Loucy (cell line): ENCODE data around the gene TOGARAM2.

Source experiments
- H2AFZ ChIP-seq: fragments of 200-600 bp; sonication (generic); 2 replicates; pipeline ENCODE4 v1.6.0; 2016; ENCODE audit warnings: antibody characterized with exemption, mild to moderate bottlenecking, low read length, moderate library complexity
- H3F3A ChIP-seq: fragments of 200-600 bp; 2 replicates; pipeline ENCODE4 v1.6.0; 2016; ENCODE audit warnings: antibody characterized with exemption, low read depth, mild to moderate bottlenecking
- H3K27me3 ChIP-seq: fragments of 200-600 bp; sonication (generic); 2 replicates; pipeline ENCODE4 v1.6.1; 2014; ENCODE audit warnings: low read length, mild to moderate bottlenecking; ENCODE audit not compliant: insufficient read depth, poor library complexity, severe bottlenecking
- H3K36me3 ChIP-seq: fragments of 200-600 bp; sonication (generic); 2 replicates; pipeline ENCODE4 v1.6.1; 2016; ENCODE audit warnings: low read length; ENCODE audit not compliant: insufficient read depth
- H3K4me1 ChIP-seq: fragments of 200-600 bp; sonication (generic); 2 replicates; pipeline ENCODE4 v1.5.1; 2014; ENCODE audit warnings: low read length, mild to moderate bottlenecking; ENCODE audit not compliant: insufficient read depth, poor library complexity, severe bottlenecking
- H3K4me2 ChIP-seq: fragments of 200-600 bp; sonication (generic); 2 replicates; pipeline ENCODE4 v1.6.0; 2014; ENCODE audit warnings: antibody characterized with exemption, low read length, low read depth, mild to moderate bottlenecking; ENCODE audit not compliant: poor library complexity, severe bottlenecking
- H3K4me3 ChIP-seq: fragments of 200-600 bp; sonication (generic); 2 replicates; pipeline ENCODE4 v1.5.1; 2014; ENCODE audit warnings: low read length, mild to moderate bottlenecking, mixed read lengths; ENCODE audit not compliant: poor library complexity, severe bottlenecking
- H3K79me2 ChIP-seq: fragments of 200-600 bp; sonication (generic); 2 replicates; pipeline ENCODE4 v1.6.1; 2014; ENCODE audit warnings: low read length; ENCODE audit not compliant: insufficient read depth
- H3K9ac ChIP-seq: fragments of 200-600 bp; sonication (generic); 2 replicates; pipeline ENCODE4 v1.6.0; 2014; ENCODE audit warnings: mild to moderate bottlenecking, low read depth, low read length, moderate library complexity; ENCODE audit not compliant: poor library complexity, severe bottlenecking
- H3K9me2 ChIP-seq: fragments of 200-600 bp; sonication (generic); replicated peaks from 2 replicates; pipeline ENCODE4 v1.6.1; 2016; ENCODE audit warnings: low read depth, low read length, mixed read lengths
- H3K9me3 ChIP-seq: fragments of 200-600 bp; sonication (generic); 2 replicates; pipeline ENCODE4 v1.6.1; 2014; ENCODE audit warnings: mild to moderate bottlenecking, antibody characterized with exemption, low read length, low read depth; ENCODE audit not compliant: insufficient read depth
- H4K20me1 ChIP-seq: fragments of 200-600 bp; sonication (generic); 2 replicates; pipeline ENCODE4 v1.6.0; 2014; ENCODE audit warnings: antibody characterized with exemption, low read length, mild to moderate bottlenecking; ENCODE audit not compliant: insufficient read depth, poor library complexity, severe bottlenecking
- EZH2phosphoT487 ChIP-seq: fragments of 200-600 bp; IDR thresholded peaks from 2 replicates; pipeline ENCODE4 v1.6.1; 2018; ENCODE audit warnings: antibody characterized with exemption, mild to moderate bottlenecking, moderate library complexity, borderline replicate concordance
- TF ChIP-seq, protein P1 (sequence below): fragments of 200-600 bp; sonication (generic); conservative IDR thresholded peaks from 2 replicates; pipeline ENCODE4 v1.5.1; 2014; ENCODE audit warnings: mild to moderate bottlenecking, antibody characterized with exemption, low read length

TOGARAM2 gene

GRCh38 chr2:28991021-28991420, 9.9 kb downstream of the TOGARAM2 start:
- H3K4me1 ChIP-seq, result peaks cover 6% of the 10 kb centered on the region
- H3K27me3 ChIP-seq, result no peaks in the 10 kb centered on the region
- no peaks in the 10 kb centered on the region for H4K20me1 ChIP-seq
- no peaks in the 10 kb centered on the region for H3F3A ChIP-seq
- H3K9ac ChIP-seq, result no peak overlapping the region
- H3K9me3 ChIP-seq, result no peaks in the 10 kb centered on the region
- no peak overlapping the region for H3K4me3 ChIP-seq
- H2AFZ ChIP-seq, result no peak overlapping the region
- no peaks in the 10 kb centered on the region for H3K9me2 ChIP-seq
- no peak overlapping the region for H3K4me2 ChIP-seq
- no peaks in the 10 kb centered on the region for H3K36me3 ChIP-seq
- TF ChIP-seq, protein P1, sequence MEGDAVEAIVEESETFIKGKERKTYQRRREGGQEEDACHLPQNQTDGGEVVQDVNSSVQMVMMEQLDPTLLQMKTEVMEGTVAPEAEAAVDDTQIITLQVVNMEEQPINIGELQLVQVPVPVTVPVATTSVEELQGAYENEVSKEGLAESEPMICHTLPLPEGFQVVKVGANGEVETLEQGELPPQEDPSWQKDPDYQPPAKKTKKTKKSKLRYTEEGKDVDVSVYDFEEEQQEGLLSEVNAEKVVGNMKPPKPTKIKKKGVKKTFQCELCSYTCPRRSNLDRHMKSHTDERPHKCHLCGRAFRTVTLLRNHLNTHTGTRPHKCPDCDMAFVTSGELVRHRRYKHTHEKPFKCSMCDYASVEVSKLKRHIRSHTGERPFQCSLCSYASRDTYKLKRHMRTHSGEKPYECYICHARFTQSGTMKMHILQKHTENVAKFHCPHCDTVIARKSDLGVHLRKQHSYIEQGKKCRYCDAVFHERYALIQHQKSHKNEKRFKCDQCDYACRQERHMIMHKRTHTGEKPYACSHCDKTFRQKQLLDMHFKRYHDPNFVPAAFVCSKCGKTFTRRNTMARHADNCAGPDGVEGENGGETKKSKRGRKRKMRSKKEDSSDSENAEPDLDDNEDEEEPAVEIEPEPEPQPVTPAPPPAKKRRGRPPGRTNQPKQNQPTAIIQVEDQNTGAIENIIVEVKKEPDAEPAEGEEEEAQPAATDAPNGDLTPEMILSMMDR, result no peak
- TF ChIP-seq EZH2phosphoT487, result no peak
- H3K79me2 ChIP-seq, result no peaks in the 10 kb centered on the region

DNA sequence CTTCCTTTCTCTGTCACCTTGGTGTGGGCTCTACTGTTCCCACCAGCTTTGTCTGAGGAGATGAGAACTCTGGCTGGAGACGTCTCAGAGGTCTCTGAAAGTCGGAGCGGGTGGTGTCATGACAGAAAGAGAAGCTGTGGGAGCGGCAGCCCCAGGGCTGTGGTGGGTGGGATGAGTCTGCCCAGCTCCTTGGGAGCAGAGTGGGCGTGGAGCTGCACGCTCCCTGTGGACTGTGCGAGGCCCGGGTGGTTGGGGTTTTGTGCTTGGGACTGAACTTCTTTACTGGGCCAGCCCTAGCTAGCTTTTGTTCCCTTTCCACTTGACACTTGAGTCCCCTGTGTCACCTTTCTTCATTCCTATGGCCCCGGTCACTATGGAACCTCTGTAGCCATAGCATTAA, 10.4 kb downstream of the TOGARAM2 start:
- H3K36me3 ChIP-seq, result no peaks in the 10 kb centered on the region
- H2AFZ ChIP-seq, result no peak overlapping the region
- no peaks in the 10 kb centered on the region for H3K27me3 ChIP-seq
- H3K9ac ChIP-seq, result no peak overlapping the region
- no peak for TF ChIP-seq EZH2phosphoT487
- TF ChIP-seq, protein P1, result no peak
- H3K4me2 ChIP-seq, result no peak overlapping the region
- no peaks in the 10 kb centered on the region for H3K9me2 ChIP-seq
- H3F3A ChIP-seq, result no peaks in the 10 kb centered on the region
- peaks cover 2% of the 10 kb centered on the region for H3K4me1 ChIP-seq
- no peaks in the 10 kb centered on the region for H4K20me1 ChIP-seq
- H3K9me3 ChIP-seq, result no peaks in the 10 kb centered on the region
- no peak overlapping the region for H3K4me3 ChIP-seq
- no peaks in the 10 kb centered on the region for H3K79me2 ChIP-seq

DNA sequence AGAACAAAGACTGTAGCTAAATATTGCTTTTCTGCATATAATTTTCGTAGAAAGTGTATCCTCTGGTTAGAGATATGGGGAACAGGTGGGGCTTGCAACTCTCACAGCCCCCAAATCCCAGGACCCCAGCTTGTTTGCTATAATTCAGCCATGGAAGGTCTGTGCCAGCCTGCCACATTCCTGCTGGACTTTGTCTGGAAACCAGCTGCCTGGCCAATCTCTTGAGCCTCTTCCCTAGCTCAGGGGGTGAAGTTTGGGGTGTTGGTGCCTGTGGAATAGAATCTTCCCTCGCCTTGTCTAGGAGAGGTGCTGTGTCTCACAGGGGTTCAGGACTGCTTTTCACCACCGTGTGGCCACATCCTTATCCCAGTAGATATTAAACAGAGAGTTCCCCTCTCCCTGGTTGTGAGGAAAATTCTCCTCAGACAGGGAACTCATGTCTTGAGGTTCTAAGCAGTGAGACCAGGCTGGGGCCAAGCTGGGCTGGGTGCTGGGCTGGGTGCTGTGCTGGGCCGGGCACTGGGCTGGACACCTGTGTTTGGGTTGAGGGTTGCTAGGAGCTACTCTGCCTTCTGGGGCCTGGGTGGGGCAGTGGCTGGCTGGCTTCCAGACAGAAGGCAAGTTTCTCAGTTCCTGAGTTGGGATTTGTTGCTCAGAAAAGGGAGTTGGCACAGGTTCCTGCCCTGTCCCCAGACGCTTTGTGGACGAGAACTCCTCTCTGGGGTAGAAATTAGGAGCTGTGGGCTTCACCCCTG, 12.3 kb downstream of the TOGARAM2 start:
- no peak overlapping the region for H2AFZ ChIP-seq
- no peaks in the 10 kb centered on the region for H3K9me3 ChIP-seq
- no peak overlapping the region for H3K4me2 ChIP-seq
- H3K36me3 ChIP-seq, result no peaks in the 10 kb centered on the region
- TF ChIP-seq, protein P1, result no peak
- TF ChIP-seq EZH2phosphoT487, result no peak
- no peak overlapping the region for H3K9ac ChIP-seq
- no peaks in the 10 kb centered on the region for H3K27me3 ChIP-seq
- H3K79me2 ChIP-seq, result no peaks in the 10 kb centered on the region
- H4K20me1 ChIP-seq, result no peaks in the 10 kb centered on the region
- H3K4me1 ChIP-seq, result no peaks in the 10 kb centered on the region
- H3K9me2 ChIP-seq, result no peaks in the 10 kb centered on the region
- no peak overlapping the region for H3K4me3 ChIP-seq
- no peaks in the 10 kb centered on the region for H3F3A ChIP-seq
